Astrocyte (in vitro differentiated cells and primary cell): ENCODE data around the gene COPZ1. TPM values are rescaled to one million over a fixed set of nuclear protein-coding genes. Genes with fewer than 3 reads are reported as not detected.

Experiments
- DNase-seq: peaks from one replicate; pipeline ENCODE4 v3.0.0-alpha.2; 2010; ENCODE audit warnings: low read depth
- FAIRE-seq: peaks from 2 replicates; lab custom pipeline; 2011; peaks lifted over from hg19 to GRCh38; lab: Jason Lieb, UNC
- H2AFZ ChIP-seq: 2 replicates; pipeline ENCODE4 v1.6.0; 2012; ENCODE audit warnings: low read depth, low read length, inconsistent platforms
- H3K27ac ChIP-seq: 2 replicates; pipeline ENCODE4 v1.5.1; 2011; ENCODE audit warnings: low read depth, low read length, inconsistent platforms
- H3K27me3 ChIP-seq: 2 replicates; pipeline ENCODE4 v1.6.0; 2011; ENCODE audit warnings: low read length, inconsistent platforms; ENCODE audit not compliant: insufficient read depth
- H3K36me3 ChIP-seq: 2 replicates; pipeline ENCODE4 v1.5.1; 2011; ENCODE audit warnings: low read length, inconsistent platforms; ENCODE audit not compliant: insufficient read depth
- H3K4me1 ChIP-seq: 2 replicates; pipeline ENCODE4 v1.5.1; 2011; ENCODE audit warnings: low read length, inconsistent platforms; ENCODE audit not compliant: insufficient read depth
- H3K4me2 ChIP-seq: 2 replicates; pipeline ENCODE4 v1.6.0; 2012; ENCODE audit warnings: low read length, inconsistent platforms
- H3K4me3 ChIP-seq: 2 replicates; pipeline ENCODE4 v1.5.1; 2011; ENCODE audit warnings: low read depth, mild to moderate bottlenecking, low read length, inconsistent platforms; ENCODE audit not compliant: insufficient read depth
- H3K79me2 ChIP-seq: 2 replicates; pipeline ENCODE4 v1.6.0; 2012; ENCODE audit warnings: mild to moderate bottlenecking, low read length, inconsistent platforms; ENCODE audit not compliant: insufficient read depth
- H3K9ac ChIP-seq: 2 replicates; pipeline ENCODE4 v1.6.0; 2012; ENCODE audit warnings: mild to moderate bottlenecking, low read length, inconsistent platforms
- H3K9me3 ChIP-seq: 2 replicates; pipeline ENCODE4 v1.5.1; 2012; ENCODE audit warnings: low read depth, mild to moderate bottlenecking, low read length, inconsistent platforms; ENCODE audit not compliant: insufficient read depth
- H4K20me1 ChIP-seq: 2 replicates; pipeline ENCODE4 v1.6.0; 2012; ENCODE audit warnings: low read length, inconsistent platforms; ENCODE audit not compliant: insufficient read depth
- H3K27ac Mint-ChIP-seq: one replicate; pipeline ENCODE4 v1.8.0; 2021; ENCODE audit warnings: mild to moderate bottlenecking, mixed read lengths; ENCODE audit not compliant: unreplicated experiment
- H3K27me3 Mint-ChIP-seq: one replicate; pipeline ENCODE4 v1.8.0; 2021; ENCODE audit warnings: low read depth, mixed read lengths; ENCODE audit not compliant: unreplicated experiment
- H3K36me3 Mint-ChIP-seq: one replicate; pipeline ENCODE4 v1.8.0; 2021; ENCODE audit warnings: low read depth, mixed read lengths; ENCODE audit not compliant: unreplicated experiment
- H3K4me1 Mint-ChIP-seq: one replicate; pipeline ENCODE4 v1.8.0; 2021; ENCODE audit warnings: low read depth, mixed read lengths; ENCODE audit not compliant: unreplicated experiment
- H3K4me3 Mint-ChIP-seq: one replicate; pipeline ENCODE4 v1.8.0; 2021; ENCODE audit warnings: mild to moderate bottlenecking, moderate library complexity, mixed read lengths; ENCODE audit not compliant: unreplicated experiment
- H3K9me3 Mint-ChIP-seq: one replicate; pipeline ENCODE4 v1.8.0; 2021; ENCODE audit warnings: mild to moderate bottlenecking, mixed read lengths; ENCODE audit not compliant: unreplicated experiment
- CTCF ChIP-seq: IDR thresholded peaks from 2 replicates; pipeline ENCODE4 v1.5.1; 2011; ENCODE audit warnings: low read depth, mild to moderate bottlenecking, inconsistent platforms, low read length, moderate library complexity; ENCODE audit not compliant: insufficient read depth
- microRNA-seq: library from miRNA; unstranded; fragments of <30 nt; microRNA quantifications from one replicate; pipeline ENCODE4 v1.2.0, GENCODE V29; 2020
- total RNA-seq: library from RNA; stranded (reverse); gene quantifications from 2 replicates; pipeline ENCODE4 v1.2.1, GENCODE V29; 2021

COPZ1 gene
- total RNA-seq, 1 donor from 2014 or later = 136 TPM

- peaks cover 36% of the 10 kb centered on the region for H3K36me3 Mint-ChIP-seq
- peaks cover 89% of the 10 kb centered on the region for H3K36me3 ChIP-seq
- H3K27me3 ChIP-seq = no peaks in the 10 kb centered on the region
- TF ChIP-seq CTCF = no peak
- no peak for DNase-seq
- no peak overlapping the region for H3K4me2 ChIP-seq
- no peak overlapping the region for H3K4me3 ChIP-seq
- no peaks in the 10 kb centered on the region for H3K27me3 Mint-ChIP-seq
- no peaks in the 10 kb centered on the region for H3K9me3 ChIP-seq
- FAIRE-seq = no peak
- peaks cover 67% of the 10 kb centered on the region for H4K20me1 ChIP-seq
- no peaks in the 10 kb centered on the region for H3K4me1 Mint-ChIP-seq
- H3K4me1 ChIP-seq = no peaks in the 10 kb centered on the region
- no peak overlapping the region for H3K27ac ChIP-seq
- H3K27ac Mint-ChIP-seq = no peak overlapping the region
- no peak overlapping the region for H2AFZ ChIP-seq
- H3K79me2 ChIP-seq = peaks cover 2% of the 10 kb centered on the region
- no peak overlapping the region for H3K9ac ChIP-seq
- H3K4me3 Mint-ChIP-seq = no peak overlapping the region
- no peaks in the 10 kb centered on the region for H3K9me3 Mint-ChIP-seq
These were observed 76.2 kb downstream of the COPZ1 start for GRCh38 chr12:54401119-54401518.

Small RNA genes lying within 50 kb of the gene (microRNA-seq; reads per million reads assigned to microRNA genes)
- gene MIR148B = 372 reads per million, percentile 76 among the genes with 10 or more reads in this experiment

Other genes with a start within 250 kb of the COPZ1 start
- 22.4 and 23.8 TPM in 2 replicates for gene SMUG1, start 136.1 kb upstream of the COPZ1 start, total RNA-seq
- gene CBX5, start 45.0 kb upstream of the COPZ1 start, total RNA-seq = 99.9 and 111 TPM in 2 replicates
- gene HNRNPA1, start 44.4 kb upstream of the COPZ1 start, total RNA-seq = 484 and 612 TPM in 2 replicates
- 0.29 and 0.41 TPM in 2 replicates for gene NFE2, start 24.1 kb upstream of the COPZ1 start, total RNA-seq
- not detected in 2 replicates for gene GPR84, start 39.4 kb downstream of the COPZ1 start, total RNA-seq
- gene ZNF385A, start 59.6 kb downstream of the COPZ1 start, total RNA-seq = 23.0 and 24.4 TPM in 2 replicates
- gene ITGA5, start 94.1 kb downstream of the COPZ1 start, total RNA-seq = 317 and 382 TPM in 2 replicates
- not detected in 2 replicates for gene GTSF1, start 148.5 kb downstream of the COPZ1 start, total RNA-seq
- gene NCKAP1L, start 172.6 kb downstream of the COPZ1 start, total RNA-seq = 0.16 TPM in 1 of 2 replicates, not detected in the other
- gene PDE1B, start 224.5 kb downstream of the COPZ1 start, total RNA-seq = 0.22 and 0.82 TPM in 2 replicates